GM12878 (cell line): ENCODE results near the gene ITPRIP.

Source experiments
- CBX5 ChIP-seq: sonication (generic); IDR thresholded peaks from 2 replicates; pipeline ENCODE4 v1.6.1; 2016; ENCODE audit warnings: low read depth, moderate library complexity, mild to moderate bottlenecking, inconsistent platforms
- CTCF ChIP-seq, 3 experiments: IDR thresholded peaks in 2 of 3; conservative IDR thresholded peaks in 1 of 3; 2 replicates each; pipeline ENCODE4 v1.5.1; 2011; ENCODE audit warnings: low read depth in 3 of 3, low read length in 3 of 3, mild to moderate bottlenecking in 3 of 3, control low read depth in 2 of 3, moderate library complexity in 2 of 3, inconsistent platforms in 1 of 3, mixed read lengths in 1 of 3; ENCODE audit not compliant: control insufficient read depth in 2 of 3, insufficient read depth in 1 of 3; ENCODE audit errors: extremely low read depth in 1 of 3
- MXI1 ChIP-seq: fragments of 150-350 bp; IDR thresholded peaks from 2 replicates; pipeline ENCODE4 v1.6.1; 2011; ENCODE audit warnings: low read depth, mild to moderate bottlenecking, inconsistent platforms, low read length, improper control_type of control experiment

DNA sequence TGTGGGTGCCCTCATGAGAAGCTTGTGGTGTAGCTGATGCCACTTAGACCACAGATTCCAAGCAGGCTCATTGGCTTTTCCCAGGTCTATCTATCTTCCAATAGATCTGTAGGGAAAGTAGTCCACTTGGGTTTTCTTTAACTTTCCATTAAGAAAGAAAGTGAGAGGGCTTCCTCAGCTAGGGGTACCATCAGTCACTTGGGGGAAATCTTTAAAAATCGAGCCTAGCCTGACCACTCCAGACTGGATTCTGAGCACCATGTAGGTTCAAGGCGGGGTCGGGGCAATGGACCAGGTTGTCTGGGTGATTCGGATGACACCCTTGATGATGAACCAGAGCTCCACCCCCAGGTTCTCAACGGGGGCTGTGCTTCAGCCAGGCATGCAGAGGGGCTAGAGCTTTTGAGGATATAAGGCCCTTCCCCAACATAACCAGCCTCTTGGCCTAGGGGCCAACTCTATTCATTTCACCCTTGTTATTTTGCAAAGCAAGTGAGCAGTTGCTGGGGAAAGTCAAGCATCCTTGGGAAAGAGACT lies 27.0 kb downstream of the ITPRIP start:
- no peak for TF ChIP-seq MXI1
- TF ChIP-seq CBX5: no peak
- TF ChIP-seq CTCF (IDR thresholded peaks at IDR 0.05 in 2 of 3, conservative IDR thresholded peaks at IDR 0.05 in 1 of 3; ENCODE audit: control insufficient read depth in 2 of 3, extremely low read depth in 1 of 3, insufficient read depth in 1 of 3, low read depth in 3 of 3, low read length in 3 of 3): no peak
